Activated CD8-positive, alpha-beta memory T cell treated with anti-CD3 and anti-CD28 coated beads for 4 hours (primary cell): ENCODE data around the gene HLCS.

Source experiments
- DNase-seq, 2 donors: peaks; one replicate each; pipeline ENCODE4 v3.0.0-alpha.2; 2020; ENCODE audit warnings: low read depth in 2 of 2

HLCS gene

GRCh38 chr21:36915696-36916245, 50.7 kb downstream of the HLCS start:
- DNase-seq, result no peak

GRCh38 chr21:36915014-36915695, 51.3 kb downstream of the HLCS start:
- DNase-seq, result no peak

GRCh38 chr21:36914244-36915013, 52.0 kb downstream of the HLCS start:
- no peak for DNase-seq

- no peak for DNase-seq
Measured at GRCh38 chr21:36913247-36914169, 53.0 kb downstream of the HLCS start.

- DNase-seq, result no peak
Measured at GRCh38 chr21:36910581-36911307, 55.7 kb downstream of the HLCS start.

GRCh38 chr21:36909901-36910561, 56.4 kb downstream of the HLCS start:
- DNase-seq, result no peak

- DNase-seq, result no peak
Measured at GRCh38 chr21:36909423-36909822, 57.0 kb downstream of the HLCS start.

- no peak for DNase-seq
Measured at GRCh38 chr21:36908260-36908908, 58.1 kb downstream of the HLCS start.

- DNase-seq, result no peak
Measured at GRCh38 chr21:36904093-36904666, 62.3 kb downstream of the HLCS start.

GRCh38 chr21:36902793-36903192, 63.7 kb downstream of the HLCS start:
- no peak for DNase-seq

- no peak for DNase-seq
Measured at GRCh38 chr21:36902331-36902730, 64.1 kb downstream of the HLCS start.

GRCh38 chr21:36901575-36901974, 64.9 kb downstream of the HLCS start:
- DNase-seq, result no peak

- DNase-seq, result no peak
Measured at GRCh38 chr21:36893581-36893980, 72.9 kb downstream of the HLCS start.

- DNase-seq, result no peak
Measured at GRCh38 chr21:36892201-36892600, 74.3 kb downstream of the HLCS start.

- DNase-seq, result no peak
Measured at GRCh38 chr21:36891692-36892091, 74.8 kb downstream of the HLCS start.

- no peak for DNase-seq
Measured at GRCh38 chr21:36891121-36891520, 75.3 kb downstream of the HLCS start.

- DNase-seq, result no peak
Measured at GRCh38 chr21:36890086-36890485, 76.4 kb downstream of the HLCS start.

- no peak for DNase-seq
Measured at GRCh38 chr21:36889401-36889800, 77.1 kb downstream of the HLCS start.

GRCh38 chr21:36888466-36888865, 78.0 kb downstream of the HLCS start:
- no peak for DNase-seq

- no peak for DNase-seq
Measured at GRCh38 chr21:36887963-36888362, 78.5 kb downstream of the HLCS start.
